ENCODE results near the gene LPIN1. TPM values are rescaled to one million over a fixed set of nuclear protein-coding genes. Genes with fewer than 3 reads are reported as not detected.
A peak's percentile ranks its signal among the peaks of the same experiment; 100 is the strongest.
"Not testable (repeated sequence)": the region's sequence is repeated elsewhere in the genome, so short reads cannot be mapped to it uniquely, and the experiment has no call there.

LPIN1 gene
- total and polyA plus RNA-seq, 12 donors: 18.9 to 61.0 (median 34.4) TPM

DNA sequence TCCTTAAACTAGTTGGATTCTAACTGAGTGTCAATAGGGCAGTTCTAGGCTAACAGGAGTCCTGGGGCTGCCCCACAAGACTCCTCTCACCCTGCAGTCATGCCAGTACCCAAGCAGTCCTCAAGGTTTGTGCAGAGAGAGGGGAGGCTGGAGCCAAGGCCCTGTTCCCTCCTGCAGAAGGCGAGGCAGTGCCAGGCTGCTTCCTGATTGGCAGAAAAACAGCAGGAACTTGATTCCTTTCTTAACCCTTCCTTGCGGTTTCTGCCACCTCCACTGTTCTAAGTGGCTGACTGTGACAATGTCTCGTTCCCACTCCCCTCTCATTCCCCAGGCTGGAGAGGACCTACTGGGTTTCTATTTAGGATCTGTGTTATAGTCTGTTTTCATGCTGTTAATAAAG lies 75.3 kb downstream of the LPIN1 start:
- no peak overlapping the region for H3K27ac ChIP-seq
- intact Hi-C loops (cut with DNase I): loop anchor here in 4 of 10 donors (10.0 kb wide), 3 partner anchors 1113 to 1183 kb away; no protein-coding TSS in a partner anchor
- no peak overlapping the region for H3K4me3 ChIP-seq
- no peaks in the 10 kb centered on the region for H3K27me3 ChIP-seq
- TF ChIP-seq, protein P1, sequence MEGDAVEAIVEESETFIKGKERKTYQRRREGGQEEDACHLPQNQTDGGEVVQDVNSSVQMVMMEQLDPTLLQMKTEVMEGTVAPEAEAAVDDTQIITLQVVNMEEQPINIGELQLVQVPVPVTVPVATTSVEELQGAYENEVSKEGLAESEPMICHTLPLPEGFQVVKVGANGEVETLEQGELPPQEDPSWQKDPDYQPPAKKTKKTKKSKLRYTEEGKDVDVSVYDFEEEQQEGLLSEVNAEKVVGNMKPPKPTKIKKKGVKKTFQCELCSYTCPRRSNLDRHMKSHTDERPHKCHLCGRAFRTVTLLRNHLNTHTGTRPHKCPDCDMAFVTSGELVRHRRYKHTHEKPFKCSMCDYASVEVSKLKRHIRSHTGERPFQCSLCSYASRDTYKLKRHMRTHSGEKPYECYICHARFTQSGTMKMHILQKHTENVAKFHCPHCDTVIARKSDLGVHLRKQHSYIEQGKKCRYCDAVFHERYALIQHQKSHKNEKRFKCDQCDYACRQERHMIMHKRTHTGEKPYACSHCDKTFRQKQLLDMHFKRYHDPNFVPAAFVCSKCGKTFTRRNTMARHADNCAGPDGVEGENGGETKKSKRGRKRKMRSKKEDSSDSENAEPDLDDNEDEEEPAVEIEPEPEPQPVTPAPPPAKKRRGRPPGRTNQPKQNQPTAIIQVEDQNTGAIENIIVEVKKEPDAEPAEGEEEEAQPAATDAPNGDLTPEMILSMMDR (IDR thresholded peaks at IDR 0.05): no peak
- peaks cover 0 to 96% (median 18%) of the 10 kb centered on the region in 9 donors for H3K36me3 ChIP-seq
- H3K9me3 ChIP-seq: no peaks in the 10 kb centered on the region
- peaks cover 0 to 16% (median 9%) of the 10 kb centered on the region in 9 donors for H3K4me1 ChIP-seq
- WGBS, 2 donors: 96 to 99% methylated on average over 3 of the region's 3 CpGs
- DNase-seq (no peak), ATAC-seq (no peak)

GRCh38 chr2:11822359-11822745 lies 75.9 kb downstream of the LPIN1 start:
- peaks cover 0 to 16% (median 9%) of the 10 kb centered on the region in 9 donors for H3K4me1 ChIP-seq
- intact Hi-C loops (cut with DNase I): loop anchor here in 4 of 10 donors (10.0 kb wide), 3 partner anchors 1112 to 1182 kb away; no protein-coding TSS in a partner anchor
- H3K27ac ChIP-seq, ATAC-seq, H3K9me3 ChIP-seq, H3K4me3 ChIP-seq, H3K27me3 ChIP-seq, DNase-seq: not testable (repeated sequence)
- WGBS, 2 donors: 94% methylated on average over 4 of the region's 4 CpGs
- H3K36me3 ChIP-seq: peaks cover 0 to 96% (median 20%) of the 10 kb centered on the region in 9 donors

GRCh38 chr2:11822746-11823451 lies 76.5 kb downstream of the LPIN1 start:
- Histone ChIP-seq H3K4me3 (no peak overlapping the region), H3K27me3 (no peaks in the 10 kb centered on the region), H3K27ac (no peak overlapping the region), H3K4me1 (peaks cover 0 to 16% (median 9%) of the 10 kb centered on the region in 9 donors), H3K9me3 (no peaks in the 10 kb centered on the region), H3K36me3 (peaks cover 0 to 95% (median 20%) of the 10 kb centered on the region in 9 donors)
- ATAC-seq (peak in 4 of 8 donors; percentile 25 to 56 (median 47)), DNase-seq (no peak)
- intact Hi-C loops (cut with DNase I): loop anchor here in 4 of 10 donors (10.0 kb wide), 3 partner anchors 1112 to 1182 kb away; no protein-coding TSS in a partner anchor
- WGBS, 2 donors: 87 to 90% methylated on average over 19 of the region's 19 CpGs
- TF ChIP-seq, protein P1 (IDR thresholded peaks at IDR 0.05): no peak

GRCh38 chr2:11824901-11825828 lies 78.7 kb downstream of the LPIN1 start:
- peaks cover 0 to 72% (median 14%) of the 10 kb centered on the region in 9 donors for H3K36me3 ChIP-seq
- H3K9me3 ChIP-seq: no peaks in the 10 kb centered on the region
- no peaks in the 10 kb centered on the region for H3K27me3 ChIP-seq
- H3K4me1 ChIP-seq: peaks cover 8 to 31% (median 24%) of the 10 kb centered on the region in 9 donors
- peak overlapping the region in 2 of 10 donors; percentile 7 to 8 for H3K27ac ChIP-seq
- H3K4me3 ChIP-seq: no peak overlapping the region
- 36 to 49% methylated on average over 16 of the region's 16 CpGs for WGBS, 2 donors
- intact Hi-C loops (cut with DNase I): loop anchor here in 6 of 10 donors (5.0 to 10.0 kb wide), 6 partner anchors 1107 to 1182 kb away; no protein-coding TSS in a partner anchor
- TF ChIP-seq, protein P1 (IDR thresholded peaks at IDR 0.05): no peak
- peak in 1 of 2 donors; percentile 30 for DNase-seq
- ATAC-seq: peak in 5 of 8 donors; percentile 9 to 60 (median 35)

Measured in heart right ventricle (tissue), 16 donors.